ENCODE data around the gene SCNN1G.

DNA sequence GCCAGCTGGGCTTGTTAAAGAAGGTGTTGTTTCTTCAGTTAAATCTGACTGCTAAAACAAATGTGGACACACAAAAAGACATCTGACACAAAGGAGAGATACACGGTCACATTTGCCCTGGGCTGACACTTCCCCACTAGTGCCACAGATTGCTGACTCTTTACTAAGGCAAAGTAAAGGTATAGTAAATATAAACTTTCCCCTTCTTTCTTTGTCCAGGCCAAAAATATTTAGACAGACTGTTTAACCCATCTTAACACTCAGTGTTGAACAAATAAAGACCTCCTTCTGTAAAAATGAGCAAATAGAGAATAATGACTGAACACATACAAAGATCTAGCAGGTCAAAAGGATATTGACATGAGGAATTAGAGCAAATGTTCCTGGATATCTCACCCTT lies 58.4 kb downstream of the SCNN1G start:
- no peak for TF ChIP-seq CTCF (IDR thresholded peaks at IDR 0.05)
- no peak for TF ChIP-seq POLR2A (IDR thresholded peaks at IDR 0.05)
